Measurements from ENCODE around the gene NCAM2.
A peak's percentile ranks its signal among the peaks of the same experiment; 100 is the strongest.

NCAM2 gene

DNA sequence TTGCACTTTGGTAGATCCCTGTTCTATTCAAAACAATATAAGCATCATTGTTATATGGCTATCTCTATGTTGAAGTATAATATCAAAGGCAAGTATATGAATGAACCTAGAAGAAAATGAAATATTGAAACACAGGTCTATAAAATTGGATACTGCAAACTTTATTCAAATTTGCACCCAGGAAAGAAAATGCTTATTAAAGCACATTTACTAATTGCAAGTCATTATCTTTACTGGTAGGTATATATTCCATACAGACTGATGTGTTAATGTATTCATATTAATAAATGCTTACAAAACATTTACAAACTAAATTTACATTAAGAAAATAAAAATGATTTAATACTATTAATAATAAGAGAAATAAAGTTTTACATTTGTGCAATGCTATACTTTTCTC is 469.8 kb downstream of the NCAM2 start:
- DNase-seq, result no peak

DNA sequence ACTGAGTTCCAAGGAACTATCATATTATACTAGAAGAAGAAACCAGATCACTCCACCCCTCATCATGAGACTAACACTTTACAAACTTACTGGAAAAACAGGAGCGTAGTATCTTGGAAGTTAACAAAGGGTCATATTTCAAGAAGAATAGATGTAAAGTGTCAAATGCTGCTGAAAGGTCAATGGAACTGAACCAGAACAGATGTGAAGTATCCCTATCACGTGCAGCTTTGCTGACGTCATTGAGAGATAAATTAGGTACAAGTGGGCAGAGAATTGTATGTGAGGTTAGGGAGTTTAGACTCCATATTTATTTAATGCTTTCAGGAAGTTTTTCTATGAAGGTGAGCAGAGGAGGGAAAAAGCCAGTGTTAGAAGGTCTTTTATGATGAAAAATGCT is 483.0 kb downstream of the NCAM2 start:
- no peak for DNase-seq

DNA sequence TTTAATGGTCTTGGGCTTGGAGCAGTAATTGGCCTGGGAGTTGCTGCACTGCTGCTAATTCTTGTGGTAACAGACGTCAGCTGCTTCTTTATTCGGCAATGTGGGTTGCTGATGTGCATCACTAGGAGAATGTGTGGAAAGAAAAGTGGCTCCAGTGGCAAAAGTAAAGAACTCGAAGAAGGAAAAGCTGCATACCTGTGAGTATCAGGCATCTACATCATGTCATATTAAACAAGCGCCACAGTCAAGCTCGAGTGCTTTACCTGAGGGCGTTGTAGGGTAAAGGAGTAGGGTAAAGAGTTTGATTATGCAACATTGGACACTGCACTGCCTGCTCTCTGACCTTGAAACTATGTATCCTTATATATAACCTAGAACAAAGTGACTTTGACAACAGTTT is 510.6 kb downstream of the NCAM2 start:
- DNase-seq, result no peak

DNA sequence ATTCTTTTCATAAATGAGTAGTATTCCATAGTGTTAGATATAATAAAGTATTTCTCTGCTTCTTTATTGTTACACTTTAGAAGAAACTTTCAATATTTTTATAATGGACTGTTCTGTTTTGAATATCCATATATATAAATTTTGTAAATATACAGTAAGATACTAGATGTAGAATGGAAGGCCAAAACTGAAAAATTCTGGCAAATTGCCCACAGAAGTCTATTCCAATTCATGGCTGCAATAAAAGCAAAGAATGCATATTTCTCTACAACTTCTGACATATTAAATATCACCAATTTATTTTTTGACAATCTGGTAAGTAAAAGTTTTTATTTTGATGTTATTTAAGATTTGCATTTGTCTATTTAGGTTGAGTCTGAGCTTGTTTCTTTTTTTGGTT is 532.5 kb downstream of the NCAM2 start:
- DNase-seq, result peak; percentile 30

DNA sequence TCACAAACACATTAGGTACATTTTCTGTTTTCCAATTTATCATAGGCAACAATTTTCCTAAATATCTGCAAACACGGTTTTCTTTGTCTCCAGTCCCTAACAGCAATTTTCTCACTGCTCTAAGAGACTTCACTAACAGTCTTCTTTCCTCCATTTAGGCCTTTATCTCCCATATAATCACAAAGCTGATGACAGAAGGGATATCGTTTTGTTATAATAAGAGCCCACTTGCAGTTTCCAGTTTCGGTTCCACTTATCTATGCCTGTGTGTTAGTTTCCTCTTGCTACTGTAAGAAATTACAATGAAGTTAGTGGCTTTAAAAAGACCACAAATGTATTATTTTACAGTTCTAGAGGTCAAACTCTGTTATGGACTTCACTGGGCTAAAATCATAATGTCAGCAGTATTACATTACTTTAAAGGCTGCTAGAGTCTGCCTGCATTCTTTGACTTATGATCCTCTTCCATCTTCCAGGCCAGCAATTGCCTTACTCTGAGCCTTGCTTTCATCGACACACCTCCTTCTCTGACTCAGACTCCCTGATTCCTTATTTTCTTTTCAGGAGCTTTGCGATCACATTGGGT is 549.3 kb downstream of the NCAM2 start:
- no peak for DNase-seq

DNA sequence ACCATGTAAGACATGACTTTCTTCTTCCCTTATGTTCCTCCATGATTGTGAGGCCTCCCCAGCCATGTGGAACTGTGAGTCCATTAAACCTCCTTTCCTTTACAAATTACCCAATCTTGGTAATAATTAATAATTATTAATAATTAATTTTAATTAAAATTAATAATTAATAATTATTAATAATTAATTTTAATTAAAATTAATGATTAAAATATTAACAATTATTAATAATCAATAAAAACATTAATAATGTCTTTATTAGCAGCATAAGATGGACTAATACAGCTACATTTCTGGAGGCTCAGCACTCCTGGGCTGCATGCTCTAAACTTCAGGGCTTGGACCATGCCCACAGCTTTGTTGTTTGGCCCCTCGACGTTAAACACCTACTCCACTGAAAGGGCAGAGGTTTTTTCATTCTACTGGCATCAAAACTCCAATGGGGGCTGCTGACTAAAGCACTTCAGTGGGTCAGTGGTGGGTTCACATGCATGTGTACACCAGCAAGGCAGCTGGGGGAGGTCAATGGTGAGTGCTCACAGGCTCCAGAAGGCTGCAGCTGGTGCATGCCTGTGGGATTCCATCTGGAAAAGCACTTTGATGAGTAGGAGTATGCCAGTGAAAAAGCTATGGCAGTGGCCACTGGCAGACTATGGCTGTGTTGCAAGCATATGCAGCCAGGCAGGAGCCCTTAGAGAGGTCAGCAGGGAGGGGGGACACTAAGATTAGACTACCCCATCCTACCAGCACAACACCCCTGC is 561.3 kb downstream of the NCAM2 start:
- DNase-seq, result peak; percentile 10
